Right lobe of liver (tissue), 4 donors: ENCODE measurements around the gene CCDC66.

ENCODE experiments used
- POLR2A ChIP-seq: fragments of 450-650 bp; IDR thresholded peaks from one replicate; pipeline ENCODE4 v1.6.1; 2017; ENCODE audit warnings: antibody characterized with exemption, mild to moderate bottlenecking
- TF ChIP-seq, protein P1 (sequence below), 4 donors: fragments of 200-600 bp in 3 of 4; fragments of 450-650 bp in 1 of 4; IDR thresholded peaks; one replicate each; pipeline versions ENCODE4 v1.5.1 to v1.8.0; 2016 to 2022; ENCODE audit warnings: antibody characterized with exemption in 4 of 4, mild to moderate bottlenecking in 2 of 4
- donor health status: DM: no; HTN: no; CAD: no.
- donor health status: DM: no; HTN: no; CAD: no.
- donor health status: DM: no; HTN: yes; CAD: no.

DNA sequence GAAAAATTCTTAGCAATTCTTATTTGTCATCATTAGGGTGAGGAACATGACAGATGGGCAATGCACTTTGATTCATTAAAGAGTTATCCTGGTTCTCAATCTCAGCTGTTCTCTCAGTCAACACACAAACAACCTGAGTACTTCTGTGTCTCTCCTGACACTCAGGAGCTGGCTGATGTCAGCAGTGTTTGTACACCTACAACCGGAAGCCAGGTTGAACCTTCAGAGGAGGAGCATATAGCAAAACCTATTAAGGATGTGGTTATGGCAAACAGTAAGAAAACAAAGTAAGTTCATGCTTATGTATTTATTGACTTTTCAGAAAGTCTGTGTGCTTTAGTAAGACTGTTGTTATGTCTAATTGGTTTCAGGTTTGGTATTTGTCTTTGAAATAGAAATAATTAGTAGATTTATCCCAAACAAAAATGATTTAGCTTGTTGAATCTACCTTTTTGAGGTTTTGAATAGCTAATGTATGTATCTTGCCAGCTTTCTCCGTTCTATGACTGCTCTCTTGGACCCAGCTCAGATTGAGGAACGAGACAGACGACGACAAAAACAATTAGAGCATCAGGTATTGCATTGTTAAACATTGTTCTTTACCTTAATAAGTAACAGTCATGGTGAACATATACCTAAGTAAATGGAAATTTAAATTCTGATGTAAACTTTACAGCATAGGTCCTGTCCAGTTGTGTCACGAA, 36.6 kb downstream of the CCDC66 start:
- TF ChIP-seq, protein P1, sequence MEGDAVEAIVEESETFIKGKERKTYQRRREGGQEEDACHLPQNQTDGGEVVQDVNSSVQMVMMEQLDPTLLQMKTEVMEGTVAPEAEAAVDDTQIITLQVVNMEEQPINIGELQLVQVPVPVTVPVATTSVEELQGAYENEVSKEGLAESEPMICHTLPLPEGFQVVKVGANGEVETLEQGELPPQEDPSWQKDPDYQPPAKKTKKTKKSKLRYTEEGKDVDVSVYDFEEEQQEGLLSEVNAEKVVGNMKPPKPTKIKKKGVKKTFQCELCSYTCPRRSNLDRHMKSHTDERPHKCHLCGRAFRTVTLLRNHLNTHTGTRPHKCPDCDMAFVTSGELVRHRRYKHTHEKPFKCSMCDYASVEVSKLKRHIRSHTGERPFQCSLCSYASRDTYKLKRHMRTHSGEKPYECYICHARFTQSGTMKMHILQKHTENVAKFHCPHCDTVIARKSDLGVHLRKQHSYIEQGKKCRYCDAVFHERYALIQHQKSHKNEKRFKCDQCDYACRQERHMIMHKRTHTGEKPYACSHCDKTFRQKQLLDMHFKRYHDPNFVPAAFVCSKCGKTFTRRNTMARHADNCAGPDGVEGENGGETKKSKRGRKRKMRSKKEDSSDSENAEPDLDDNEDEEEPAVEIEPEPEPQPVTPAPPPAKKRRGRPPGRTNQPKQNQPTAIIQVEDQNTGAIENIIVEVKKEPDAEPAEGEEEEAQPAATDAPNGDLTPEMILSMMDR (IDR thresholded peaks at IDR 0.05), result no peak
- TF ChIP-seq POLR2A, result no peak
